SK-MEL-5 (cell line): Measurements from ENCODE around the gene CDKL2. TPM values are rescaled to one million over a fixed set of nuclear protein-coding genes. Genes with fewer than 3 reads are reported as not detected.
A peak's percentile ranks its signal among the peaks of the same experiment; 100 is the strongest.
"Not testable (repeated sequence)": the region's sequence is repeated elsewhere in the genome, so short reads cannot be mapped to it uniquely, and the experiment has no call there.

Experiments
- DNase-seq: peaks from one replicate; pipeline ENCODE4 v3.0.0-alpha.2; 2016; ENCODE audit warnings: low read depth, low spot score
- in situ Hi-C: cut with HindIII; loops from 2 replicates; pipeline ENCODE4 v1.10.0; 2016; ENCODE audit warnings: low sequenced_read_pairs, high pct_unique_total_duplicates, low pct_unique_long_range_greater_than_20kb
- total RNA-seq: library from RNA; depleted of rRNA; stranded (reverse); fragments of >200 nt; shearing (Covaris generic); gene quantifications from 2 replicates; pipeline ENCODE4 v1.2.3, GENCODE V29; 2014

Gene CDKL2
- total RNA-seq, 1 experiment from 2014 or later = not detected

DNA sequence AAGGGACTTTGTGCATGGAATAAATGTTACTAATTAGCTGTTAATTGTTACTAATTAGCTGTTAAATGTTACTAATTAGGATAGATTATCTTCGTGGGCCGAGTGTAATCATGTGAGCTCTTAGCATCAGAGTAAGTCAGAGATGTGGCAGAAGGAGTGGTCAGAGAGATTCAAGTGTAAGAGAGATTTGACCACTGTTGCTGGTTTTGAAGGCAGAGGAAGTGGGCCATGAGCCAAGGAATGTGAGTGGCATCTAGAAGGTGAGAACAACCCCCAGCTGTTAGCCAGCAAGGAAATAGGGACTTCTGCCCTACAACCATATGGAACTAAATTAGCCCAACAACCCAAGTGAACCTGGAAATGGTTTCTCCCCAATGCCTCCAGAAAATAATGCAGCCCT is 46.3 kb downstream of the CDKL2 start:
- in situ Hi-C loops = no loop called here

GRCh38 chr4:75567725-75568124 is 62.6 kb downstream of the CDKL2 start:
- DNase-seq = no peak
- in situ Hi-C loops = no loop called here

More for the DNA sequence above, 46.3 kb downstream of the CDKL2 start:
- DNase-seq = no peak

DNA sequence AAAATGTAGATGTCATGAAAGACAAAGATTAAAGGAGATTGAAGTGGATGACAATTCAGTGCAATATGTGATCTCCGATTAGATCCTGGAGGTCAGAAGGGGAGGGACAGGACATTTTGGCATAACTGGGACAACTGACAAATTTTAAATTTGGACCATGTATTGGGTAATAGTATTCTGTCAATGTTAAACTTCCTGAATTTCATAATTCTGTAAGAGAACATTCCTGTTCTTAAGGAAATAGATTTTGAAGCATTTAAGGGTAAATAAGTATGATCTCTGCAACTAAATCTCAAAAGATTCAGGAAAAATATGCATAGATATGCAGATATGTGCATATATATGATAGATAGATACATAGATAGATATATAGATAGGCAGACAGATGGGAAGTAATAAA is 63.4 kb downstream of the CDKL2 start:
- in situ Hi-C loops = no loop called here
- no peak for DNase-seq

- no peak for DNase-seq
- in situ Hi-C loops = no loop called here
These were observed 64.8 kb downstream of the CDKL2 start for GRCh38 chr4:75565481-75565880.

DNA sequence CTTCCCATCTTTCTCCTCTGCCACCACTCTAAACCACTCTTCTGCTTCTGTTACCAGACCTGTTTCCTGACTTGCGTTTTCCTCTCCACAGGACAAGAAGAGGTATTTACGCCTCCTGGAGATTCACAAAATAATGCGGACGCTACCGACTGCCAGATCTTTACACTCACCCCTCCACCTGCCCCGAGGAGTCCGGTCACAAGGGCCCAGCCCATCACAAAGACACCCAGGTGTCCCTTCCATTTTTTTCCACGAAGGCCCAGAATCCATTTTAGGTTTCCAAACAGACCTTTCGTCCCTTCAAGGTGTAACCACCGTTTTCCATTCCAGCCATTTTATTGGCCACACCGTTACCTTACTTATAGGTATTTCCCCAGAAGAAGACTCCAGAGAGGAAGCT is 66.3 kb downstream of the CDKL2 start:
- no peak for DNase-seq
- in situ Hi-C loops = no loop called here

- DNase-seq = no peak
- in situ Hi-C loops = no loop called here
These were observed 68.5 kb downstream of the CDKL2 start for GRCh38 chr4:75561789-75562188.

GRCh38 chr4:75557696-75558095 is 72.6 kb downstream of the CDKL2 start:
- in situ Hi-C loops = no loop called here
- no peak for DNase-seq

DNA sequence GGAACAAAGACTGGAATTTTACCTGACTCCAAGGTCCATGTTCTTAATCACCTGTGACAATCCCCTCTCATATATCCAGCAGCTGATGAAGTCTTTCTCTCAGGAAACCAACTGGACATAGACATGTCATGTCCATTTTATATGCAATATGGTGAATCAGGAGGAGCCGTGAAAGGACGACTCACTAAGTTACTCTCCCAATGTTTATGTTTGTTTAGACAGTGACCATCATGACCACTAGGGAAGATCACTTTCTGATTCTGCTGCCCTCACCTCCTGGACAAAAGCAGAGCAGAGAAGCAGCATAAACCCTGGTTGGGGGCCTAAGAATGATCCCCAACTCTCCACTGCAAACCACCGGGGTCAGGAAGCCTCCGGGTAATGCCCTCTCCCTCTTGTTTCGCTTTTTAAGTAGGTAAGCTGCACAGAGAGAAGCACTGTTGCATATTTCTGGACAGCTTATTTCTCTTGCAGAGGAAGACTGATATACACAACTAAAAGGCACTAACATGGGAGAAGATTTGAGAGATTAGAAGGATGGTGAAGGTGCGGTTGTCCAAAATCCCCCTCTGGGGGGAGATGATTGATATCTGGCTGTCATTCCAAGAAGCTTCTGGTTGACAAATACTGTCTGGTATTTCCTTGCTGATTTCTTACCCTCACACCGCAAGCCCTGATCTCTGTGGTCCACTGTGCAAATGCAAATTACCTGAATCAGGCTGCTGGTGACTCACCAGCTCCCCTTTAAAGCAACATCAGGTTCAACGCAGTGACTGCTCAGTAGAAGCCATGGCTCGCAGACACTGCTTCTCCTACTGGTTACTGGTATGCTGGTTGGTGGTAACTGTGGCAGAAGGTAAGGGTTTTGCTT is 74.8 kb downstream of the CDKL2 start, which contains the start of gene ODAPH:
ODAPH (plus strand) TSS at position 773 of the 871 bp plus-strand sequence; CDS start at position 790, 17 bp downstream.
- in situ Hi-C loops = no loop called here
- DNase-seq = peak; percentile 18

- no peak for DNase-seq
- in situ Hi-C loops = no loop called here
These were observed 77.9 kb downstream of the CDKL2 start for GRCh38 chr4:75552452-75552851.

DNA sequence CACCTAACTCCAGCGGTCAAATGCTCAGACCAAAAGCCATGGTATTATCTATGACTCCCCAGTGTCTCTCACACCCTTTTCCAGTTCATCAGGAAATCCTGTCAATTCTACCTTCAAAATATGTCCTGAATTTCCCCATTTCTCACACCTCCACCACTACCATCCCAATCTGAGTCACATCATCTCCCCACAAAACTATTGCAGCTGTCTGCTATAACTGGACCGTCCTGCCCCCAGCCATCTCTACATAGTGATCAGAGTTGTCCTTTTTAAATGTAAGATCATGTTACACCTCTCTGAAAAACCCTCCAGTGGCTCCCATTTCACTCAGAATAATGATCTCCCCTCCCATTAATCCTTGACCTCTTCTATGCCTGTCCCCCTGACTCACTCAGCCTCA is 81.3 kb downstream of the CDKL2 start:
- in situ Hi-C loops = no loop called here
- DNase-seq = no peak

GRCh38 chr4:75547647-75548387 is 82.5 kb downstream of the CDKL2 start:
- in situ Hi-C loops = no loop called here
- DNase-seq = no peak

DNA sequence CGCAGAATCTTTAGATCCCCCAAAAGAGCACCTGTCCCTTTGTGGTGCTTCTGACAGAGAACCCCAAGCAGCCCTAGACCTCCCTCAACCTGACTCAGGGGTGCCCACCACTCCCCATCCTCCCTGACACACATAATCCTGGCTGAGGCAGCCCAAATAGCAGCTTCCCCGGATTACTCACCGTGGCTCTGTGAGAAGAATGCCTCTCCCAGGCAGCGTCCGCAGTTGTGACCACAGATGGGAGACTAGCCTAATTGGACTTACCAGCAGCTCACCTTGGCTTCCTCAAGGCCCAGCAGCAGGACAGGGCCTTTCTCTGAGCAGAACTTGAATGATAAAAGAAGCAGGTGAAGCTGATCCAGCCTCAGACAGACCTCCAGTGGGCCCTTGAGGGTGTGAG is 84.8 kb downstream of the CDKL2 start:
- in situ Hi-C loops = no loop called here
- DNase-seq = no peak

- DNase-seq = no peak
- in situ Hi-C loops = no loop called here
These were observed 85.5 kb downstream of the CDKL2 start for GRCh38 chr4:75544870-75545269.

DNA sequence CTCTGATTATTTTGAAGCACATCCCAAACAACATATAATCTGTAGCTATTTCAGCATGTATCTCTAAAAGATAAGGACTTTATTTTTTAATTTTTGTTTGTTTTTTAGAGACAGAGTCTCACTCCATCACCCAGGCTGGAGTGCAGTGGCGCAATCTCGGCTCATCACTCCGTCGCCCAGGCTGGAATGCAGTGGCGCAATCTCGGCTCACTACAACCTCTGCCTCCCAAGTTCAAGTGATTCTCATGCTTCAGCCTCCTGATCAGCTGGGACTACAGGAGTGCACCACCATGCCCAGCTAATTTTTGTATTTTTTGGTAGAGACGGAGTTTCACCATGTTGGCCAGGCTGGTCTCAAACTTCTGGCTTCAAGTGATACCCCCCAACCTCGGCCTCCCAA is 86.1 kb downstream of the CDKL2 start:
- in situ Hi-C loops = not testable (repeated sequence)

GRCh38 chr4:75542824-75543223 is 87.5 kb downstream of the CDKL2 start:
- DNase-seq = no peak
- in situ Hi-C loops = no loop called here

More for the DNA sequence above, 86.1 kb downstream of the CDKL2 start:
- DNase-seq = not testable (repeated sequence)

- in situ Hi-C loops, DNase-seq: not testable (repeated sequence)
These were observed 93.0 kb downstream of the CDKL2 start for GRCh38 chr4:75537308-75537707.

DNA sequence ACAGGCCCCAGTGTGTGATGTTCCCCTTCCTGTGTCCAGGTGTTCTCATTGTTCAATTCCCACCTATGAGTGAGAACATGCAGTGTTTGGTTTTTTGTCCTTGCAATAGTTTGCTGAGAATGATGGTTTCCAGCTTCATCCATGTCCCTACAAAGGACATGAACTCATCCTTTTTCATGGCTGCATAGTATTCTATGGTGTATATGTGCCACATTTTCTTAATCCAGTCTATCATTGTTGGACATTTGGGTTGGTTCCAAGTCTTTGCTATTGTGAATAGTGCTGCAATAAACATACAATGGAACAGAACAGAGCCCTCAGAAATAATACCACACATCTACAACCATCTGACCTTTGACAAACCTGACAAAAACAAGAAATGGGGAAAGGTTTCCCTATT is 96.4 kb downstream of the CDKL2 start:
- in situ Hi-C loops, DNase-seq: not testable (repeated sequence)

DNA sequence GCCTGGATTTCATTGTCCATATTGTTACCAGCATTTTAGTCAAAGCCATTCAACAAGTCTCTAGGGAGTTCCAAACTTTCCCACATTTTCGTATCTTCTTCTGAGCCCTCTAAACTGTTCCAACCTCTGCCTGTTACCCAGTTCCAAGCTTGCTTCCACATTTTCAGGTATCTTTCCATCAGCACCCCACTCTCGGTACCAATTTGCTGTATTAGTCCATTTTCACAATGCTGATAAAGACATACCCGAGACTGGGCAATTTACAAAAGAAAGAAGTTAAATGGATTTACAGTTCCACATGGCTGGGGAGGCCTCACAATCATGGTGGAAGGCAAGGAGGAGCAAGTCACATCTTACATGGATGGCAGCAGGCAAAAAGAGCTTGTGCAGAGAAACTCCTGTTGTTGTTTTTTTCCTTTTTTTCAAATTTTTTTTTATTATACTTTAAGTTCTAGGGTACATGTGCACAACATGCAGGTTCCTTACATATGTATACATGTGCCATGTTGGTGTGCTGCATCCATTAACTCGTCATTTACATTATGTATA is 96.9 kb downstream of the CDKL2 start:
- DNase-seq, in situ Hi-C loops: not testable (repeated sequence)
